Neural cell (in vitro differentiated cells): ENCODE measurements around the gene EGLN2.
A peak's percentile ranks its signal among the peaks of the same experiment; 100 is the strongest.
"Not testable (repeated sequence)": the region's sequence is repeated elsewhere in the genome, so short reads cannot be mapped to it uniquely, and the experiment has no call there.

Experiments
- POLR2AphosphoS5 ChIP-seq: IDR thresholded peaks from 2 replicates; pipeline ENCODE4 v1.6.1; 2012
- SMC3 ChIP-seq: fragments of 450-650 bp; conservative IDR thresholded peaks from 2 replicates; pipeline ENCODE4 v1.6.1; 2014; ENCODE audit warnings: antibody characterized with exemption, mild to moderate bottlenecking, moderate library complexity; ENCODE audit not compliant: poor library complexity

- peak; percentile 9 for TF ChIP-seq POLR2AphosphoS5
- TF ChIP-seq SMC3: not testable (repeated sequence)
Observed at GRCh38 chr19:40810649-40811408, 11.8 kb downstream of the EGLN2 start.
